Fibroblast of gingiva (primary cell): Measurements from ENCODE around the gene CCN2.
"Not testable (repeated sequence)": the region's sequence is repeated elsewhere in the genome, so short reads cannot be mapped to it uniquely, and the experiment has no call there.

Experiments used
- DNase-seq: peaks from one replicate; pipeline ENCODE4 v3.0.0-alpha.2; 2011; ENCODE audit warnings: low read depth

CCN2 gene

DNA sequence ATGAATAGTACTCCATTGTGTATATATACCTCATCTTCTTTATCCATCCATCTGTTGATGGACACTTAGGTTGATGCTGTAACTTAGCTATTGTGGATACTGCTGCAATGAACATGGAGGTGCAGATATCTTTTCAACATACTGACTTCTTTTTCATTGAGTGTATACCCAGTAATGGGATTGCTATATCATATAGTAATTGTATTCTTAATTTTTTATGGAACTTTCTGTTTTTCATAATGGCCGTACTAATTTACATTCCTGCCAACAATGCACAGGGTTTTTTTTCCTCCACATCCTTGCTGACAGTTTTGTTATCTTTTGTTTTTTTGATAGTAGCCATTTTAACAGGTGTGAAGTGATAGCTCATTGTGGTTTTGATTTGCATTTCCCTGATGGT, 5.2 kb downstream of the CCN2 start:
- DNase-seq: no peak

DNA sequence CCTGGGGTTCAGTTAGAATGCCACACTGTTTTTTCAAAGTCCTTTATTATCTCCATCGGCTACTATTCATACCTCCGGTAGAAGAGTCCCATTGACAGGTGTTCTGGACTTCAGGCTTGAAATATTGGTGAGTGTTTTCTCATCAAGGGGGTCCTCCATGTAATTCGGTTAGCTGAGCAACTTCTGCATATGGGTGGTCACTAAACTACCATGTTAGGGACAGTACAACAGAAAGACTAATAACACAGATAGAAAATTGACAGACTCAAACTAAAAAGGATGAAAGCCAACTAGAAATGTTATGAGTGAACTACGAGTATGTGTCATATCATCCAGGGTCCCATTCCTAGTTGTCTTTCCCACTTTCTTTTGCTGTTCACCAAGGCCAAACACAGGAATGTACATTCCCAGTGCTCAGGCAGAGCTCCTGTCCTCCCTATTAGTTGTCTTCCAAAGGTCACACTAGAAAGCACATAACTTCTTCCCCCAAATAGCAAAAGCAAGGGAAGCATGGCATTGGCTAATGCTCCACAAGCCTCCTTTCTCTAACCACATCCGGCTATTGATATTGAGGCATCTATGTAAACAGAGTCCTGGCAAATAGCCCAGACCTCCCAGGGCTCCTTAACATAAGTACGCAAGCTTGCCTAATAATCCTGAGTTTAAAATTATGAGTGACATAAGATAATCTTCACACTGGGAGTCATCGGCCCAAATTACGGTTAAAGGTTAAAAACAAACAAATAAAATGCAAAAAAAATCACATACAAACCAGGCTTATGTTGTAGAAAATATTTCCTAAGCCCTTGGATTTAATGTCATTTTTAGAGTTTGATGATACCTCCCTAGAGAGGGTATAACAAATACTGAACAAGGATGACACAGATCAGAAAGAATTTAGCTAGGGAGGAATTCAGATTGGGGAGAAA, 13.2 kb downstream of the CCN2 start:
- DNase-seq: peak; percentile 93

DNA sequence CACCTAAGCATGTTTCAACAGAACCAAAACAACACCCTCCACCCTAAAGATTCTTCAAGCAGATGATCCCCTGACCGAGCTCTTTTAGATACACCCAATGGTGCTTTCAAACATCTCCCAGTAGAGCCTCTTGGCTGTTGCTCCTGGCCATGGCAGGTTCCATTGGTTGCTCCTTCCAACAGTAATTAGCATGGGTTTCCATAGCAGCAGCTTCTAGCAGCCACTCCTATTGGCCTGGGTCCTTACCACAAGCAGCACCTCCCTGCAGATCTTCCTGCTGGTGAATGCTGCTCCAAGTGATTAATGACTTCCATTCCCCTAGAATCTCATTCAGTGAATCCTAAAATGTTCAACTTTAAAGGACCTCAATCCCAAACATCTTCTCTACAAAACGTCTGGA, 13.9 kb downstream of the CCN2 start:
- DNase-seq: no peak

DNA sequence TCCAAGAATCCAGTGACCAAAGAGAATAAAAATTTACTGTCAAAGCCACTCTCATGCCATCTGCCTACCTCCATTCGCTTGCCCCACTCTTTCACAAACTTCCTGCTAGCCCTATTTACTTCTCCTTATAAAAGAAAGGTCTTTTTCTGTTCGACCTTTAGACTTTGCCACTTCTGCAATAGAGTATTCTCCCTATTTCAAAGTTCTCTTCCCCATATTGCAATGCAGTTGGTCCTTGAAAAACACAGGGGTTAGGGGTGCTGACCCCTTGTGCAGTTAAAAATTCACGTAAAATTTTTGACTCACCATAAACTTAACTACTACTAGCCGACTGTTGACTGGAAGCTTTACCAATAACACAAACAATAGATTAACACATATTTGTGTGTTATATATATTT, 15.0 kb downstream of the CCN2 start:
- no peak for DNase-seq

DNA sequence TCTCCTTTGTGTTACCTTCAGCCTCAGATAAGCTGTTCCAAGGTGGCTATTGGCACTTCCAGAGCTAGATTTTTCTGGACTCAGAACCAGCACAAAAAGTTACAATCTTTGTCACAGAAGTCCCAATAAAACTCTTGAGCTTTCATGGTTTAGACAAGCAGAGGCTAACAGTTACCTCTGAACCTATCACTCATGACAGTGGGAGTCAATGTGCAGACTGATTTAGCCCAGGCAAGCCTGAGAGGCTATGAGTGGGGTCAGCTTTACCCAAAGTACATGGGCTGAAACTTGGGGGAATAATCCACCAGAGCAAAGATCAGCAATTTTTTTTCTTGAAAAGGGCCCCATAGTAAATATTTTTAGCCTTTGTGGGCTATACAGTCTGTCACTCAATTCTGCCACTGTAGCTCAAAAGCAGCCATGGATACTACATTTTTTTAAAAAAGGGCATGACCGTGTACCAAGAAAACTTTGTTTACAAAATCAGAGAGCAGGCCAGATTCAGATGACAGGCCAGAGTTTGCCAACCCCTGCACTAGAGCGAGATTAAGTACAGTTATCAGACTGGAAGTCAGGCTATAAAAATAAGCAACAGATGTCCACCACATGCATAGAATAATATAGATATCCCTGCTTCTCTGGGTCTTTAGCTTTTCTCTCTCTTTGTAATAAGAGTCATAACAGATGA, 20.0 kb downstream of the CCN2 start:
- peak; percentile 56 for DNase-seq

DNA sequence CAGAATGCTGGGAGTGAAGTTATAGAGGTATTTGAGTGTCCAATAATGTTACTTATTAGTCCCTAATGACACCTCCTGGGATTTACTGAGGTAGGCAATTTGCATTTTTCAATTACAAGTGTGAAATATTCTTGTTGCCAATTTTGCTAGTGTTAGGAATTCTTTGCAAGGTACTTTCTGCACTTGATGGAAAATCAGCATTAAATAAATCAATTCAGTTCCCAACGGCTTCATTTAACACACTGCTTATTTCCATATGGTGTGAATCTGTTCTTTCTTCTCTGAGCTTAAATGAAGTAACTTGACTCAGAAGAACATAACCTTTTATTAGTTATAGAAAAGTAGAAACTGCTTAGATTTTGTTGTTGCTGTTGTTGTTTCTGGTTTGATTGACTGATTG, 21.2 kb downstream of the CCN2 start:
- DNase-seq: no peak

DNA sequence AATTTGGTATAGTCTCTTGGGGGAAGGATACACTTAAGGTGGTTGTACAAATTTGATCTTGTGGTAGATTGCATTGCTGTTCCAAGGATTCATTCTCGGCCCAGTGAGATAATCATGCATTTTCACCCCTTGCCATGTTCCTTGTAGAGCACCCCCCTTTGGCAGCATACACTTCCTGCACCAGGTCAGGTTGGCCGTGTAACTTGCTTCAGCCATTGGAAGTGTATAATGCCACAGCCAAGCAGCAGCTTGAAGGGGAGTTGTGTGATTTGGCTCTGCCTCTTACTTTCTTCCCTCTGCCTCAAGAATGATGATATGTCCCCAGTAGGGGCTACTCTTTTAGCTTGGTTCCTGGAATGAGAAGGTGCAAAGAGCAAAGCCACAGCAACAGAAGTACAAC, 21.9 kb downstream of the CCN2 start:
- DNase-seq: no peak

DNA sequence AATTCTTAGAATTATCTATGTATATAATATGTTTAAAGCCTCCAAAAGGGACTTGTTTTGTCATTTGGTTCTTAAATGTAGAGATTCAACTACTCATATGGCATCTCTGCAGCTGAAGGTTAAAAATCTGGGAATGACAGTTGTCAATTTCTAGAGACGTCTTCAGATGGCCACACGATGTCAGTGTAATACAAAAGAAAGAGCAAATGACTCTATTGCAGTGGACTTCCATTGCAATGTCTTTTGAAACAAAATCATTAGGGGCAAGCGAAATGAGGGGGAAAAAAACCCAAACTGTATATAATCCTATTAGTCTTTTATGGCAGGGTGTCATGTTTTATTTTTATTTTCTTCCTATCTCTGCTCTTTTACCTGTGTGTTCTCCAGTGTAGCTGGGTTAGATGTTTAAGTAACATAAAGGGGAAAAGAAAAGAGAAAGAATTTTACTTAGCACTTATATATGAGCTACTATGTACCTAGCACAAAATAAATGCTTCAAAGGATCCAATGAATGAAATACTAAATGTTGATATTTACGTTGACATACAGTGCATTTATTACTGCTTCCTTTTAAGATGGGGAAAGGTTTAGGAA, 26.2 kb downstream of the CCN2 start:
- peak; percentile 42 for DNase-seq

DNA sequence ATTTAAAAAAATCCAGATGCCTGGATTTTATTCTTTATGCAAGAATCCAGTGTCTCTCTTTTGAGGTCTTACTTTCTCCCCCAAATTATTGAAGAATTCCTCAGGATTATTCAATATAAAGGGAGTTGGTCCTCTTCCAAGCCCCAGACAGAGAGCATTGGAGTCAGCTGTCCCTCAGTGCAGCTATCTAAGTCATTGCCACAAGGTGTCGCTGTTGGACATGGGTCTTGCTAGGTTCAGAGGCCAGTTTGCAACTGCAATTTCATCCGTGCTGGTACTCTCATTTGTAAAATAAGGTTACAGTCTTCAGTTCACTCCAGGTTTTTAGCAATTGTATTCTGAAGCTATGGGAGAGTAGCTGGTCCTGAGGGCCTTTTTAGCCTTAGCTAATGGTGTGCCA, 27.8 kb downstream of the CCN2 start:
- DNase-seq: peak; percentile 42

DNA sequence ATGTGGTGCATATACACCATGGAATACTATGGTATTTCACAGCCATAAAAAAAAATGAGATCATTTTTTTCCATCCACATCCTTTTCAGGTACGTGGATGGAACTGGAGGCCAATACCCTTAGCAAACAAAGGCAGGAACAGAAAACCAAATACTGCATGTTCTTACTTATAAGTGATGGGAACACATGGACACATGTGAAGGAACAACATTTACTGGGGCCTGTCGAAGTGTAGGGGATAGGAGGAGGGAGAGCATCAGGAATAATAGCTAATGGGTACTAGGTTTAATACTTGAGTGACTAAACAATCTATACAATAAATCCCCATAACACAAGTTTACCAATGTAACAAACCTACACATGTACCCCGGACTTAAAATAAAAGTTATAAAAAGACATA, 30.5 kb downstream of the CCN2 start:
- DNase-seq: no peak

DNA sequence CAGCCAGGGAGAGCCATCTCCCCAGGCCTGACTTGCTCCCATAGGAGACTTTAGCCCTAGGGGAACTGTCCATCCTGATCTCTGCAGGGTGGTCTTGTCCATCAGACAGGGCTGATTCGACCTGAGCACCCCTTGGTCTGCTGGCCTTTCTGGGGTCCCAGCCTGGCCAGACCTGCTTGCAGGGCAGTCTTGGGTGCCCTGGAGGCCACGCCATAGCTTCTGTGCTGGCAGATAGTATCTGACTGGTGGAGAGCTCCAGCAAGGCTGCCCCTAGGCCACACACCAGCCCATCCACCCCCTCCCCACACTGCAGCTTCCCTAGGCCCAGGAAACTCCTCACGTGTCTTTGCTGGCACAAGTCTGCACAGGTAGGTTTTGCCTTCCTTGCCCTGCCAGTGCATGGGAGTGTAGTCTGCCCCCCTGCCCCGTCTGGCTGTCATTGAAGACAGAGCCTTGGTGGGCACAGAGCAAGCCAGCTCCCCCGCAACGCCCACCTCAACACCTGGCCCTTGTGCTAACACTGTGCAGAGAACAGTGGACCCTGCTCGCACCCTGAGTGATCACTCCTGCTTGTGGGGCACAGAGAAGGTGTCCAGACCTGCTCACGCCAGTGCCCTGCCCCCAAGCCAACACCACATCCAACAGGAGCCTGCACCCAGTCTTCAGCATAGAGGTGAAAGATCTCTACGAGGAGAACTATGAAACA, 32.4 kb downstream of the CCN2 start:
- DNase-seq: no peak

DNA sequence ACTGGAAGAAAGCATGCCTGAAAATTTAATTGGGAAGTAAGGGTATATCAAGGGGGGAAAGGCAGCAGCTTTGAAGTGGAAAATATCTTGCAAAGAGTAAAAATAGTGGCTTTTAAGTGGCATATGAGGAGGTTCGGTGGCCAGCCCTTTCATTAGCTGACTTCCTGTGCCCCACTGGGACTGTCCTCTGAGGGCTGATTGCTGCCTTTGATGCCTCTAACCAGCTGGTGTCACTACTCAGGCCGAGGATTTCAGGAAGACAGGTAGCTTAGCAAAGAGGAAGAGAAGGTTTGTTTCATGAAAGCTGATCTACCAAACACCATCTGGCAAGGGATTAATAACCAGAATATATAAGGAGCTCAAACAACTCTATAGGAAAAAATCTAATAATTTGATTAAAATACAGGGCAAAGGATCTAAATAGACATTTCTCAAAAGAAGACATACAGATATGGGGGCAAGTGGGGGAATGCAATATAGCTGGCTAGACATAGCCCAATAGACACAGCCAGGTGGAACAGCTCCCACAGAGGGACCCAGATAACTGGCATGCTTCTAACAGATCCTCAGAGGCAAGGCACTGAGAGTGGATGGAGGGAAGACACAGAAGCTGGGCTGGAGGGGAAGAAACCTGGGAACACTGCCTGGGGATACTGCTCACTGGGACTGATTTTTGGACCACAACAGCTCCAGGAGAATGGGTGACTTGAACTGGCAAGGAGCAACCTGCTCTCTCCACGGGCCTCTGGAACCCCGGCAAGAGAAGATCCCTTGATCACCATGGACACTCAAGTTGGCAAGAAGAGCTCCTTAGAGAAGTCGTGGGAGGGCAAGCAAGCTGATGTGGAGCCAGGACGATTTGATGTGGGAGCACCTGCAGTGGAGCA, 33.2 kb downstream of the CCN2 start:
- DNase-seq: no peak

DNA sequence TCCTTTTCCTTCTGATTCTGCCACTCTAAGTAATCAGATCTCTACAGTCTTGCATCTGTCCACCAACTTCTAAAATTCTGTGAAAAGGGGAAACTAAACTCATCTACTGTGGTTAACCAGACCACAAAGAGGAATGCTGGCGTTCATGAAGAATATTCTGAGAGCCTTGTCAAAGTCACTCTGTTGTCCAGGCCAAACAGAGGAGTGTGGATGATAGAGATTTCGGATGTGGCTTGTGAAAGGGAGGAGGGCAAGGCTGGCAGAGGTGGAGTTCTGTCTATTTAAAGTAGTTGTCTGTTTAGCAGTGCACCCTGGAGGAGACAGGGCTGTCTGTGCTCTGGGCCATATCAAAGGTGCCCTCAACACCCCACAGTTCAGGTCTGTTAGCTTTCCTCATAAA, 33.9 kb downstream of the CCN2 start:
- DNase-seq: no peak

DNA sequence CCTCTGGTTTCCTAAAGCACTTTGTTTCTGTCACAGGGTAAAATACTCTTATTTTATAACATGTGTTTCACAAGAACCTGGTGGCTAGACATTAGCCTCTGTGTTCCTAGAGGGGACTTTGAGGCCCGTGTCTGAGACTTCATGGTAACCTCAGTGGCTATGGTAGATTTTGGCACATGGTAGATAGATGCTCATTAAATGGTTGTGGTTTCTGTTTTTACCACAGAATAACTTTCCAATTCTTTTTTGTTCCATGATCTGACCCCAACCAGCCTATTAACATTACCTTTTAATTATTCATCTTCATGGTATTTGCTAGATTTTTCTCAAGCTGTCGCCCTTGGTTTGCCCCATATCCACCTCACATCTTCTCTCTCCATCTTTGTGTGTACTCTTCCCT, 34.3 kb downstream of the CCN2 start:
- no peak for DNase-seq

DNA sequence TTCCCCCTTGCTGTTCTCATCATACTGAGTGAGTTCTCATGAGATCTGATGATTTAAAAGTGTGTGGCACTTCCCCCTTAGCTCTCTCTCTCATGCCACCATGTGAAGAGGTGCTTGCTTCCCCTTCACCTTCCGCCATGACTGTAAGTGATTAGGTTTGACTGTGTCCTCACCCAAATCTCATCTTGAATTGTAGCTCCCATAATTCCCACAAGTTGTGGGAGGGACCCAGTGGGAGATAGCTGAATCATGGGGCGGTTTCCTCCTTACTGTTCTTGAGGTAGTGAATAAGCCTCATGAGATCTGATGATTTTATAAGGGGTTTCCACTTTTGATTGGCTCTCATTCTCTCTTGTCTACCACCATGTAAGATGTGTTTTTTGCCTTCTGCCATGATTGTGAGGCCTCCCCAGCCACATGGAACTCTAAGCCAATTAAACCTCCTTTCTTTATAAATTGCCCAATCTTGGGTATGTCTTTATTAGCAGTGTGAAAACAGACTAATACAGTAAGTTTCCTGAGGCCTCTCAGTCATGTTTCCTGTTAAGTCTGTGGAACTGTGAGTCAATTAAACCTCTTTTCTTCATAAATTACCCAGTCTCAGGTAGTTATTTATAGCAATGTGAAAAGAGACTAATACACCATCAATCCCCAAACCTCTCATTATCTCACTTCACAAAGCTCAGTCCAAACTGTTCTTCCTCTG, 34.9 kb downstream of the CCN2 start:
- not testable (repeated sequence) for DNase-seq

DNA sequence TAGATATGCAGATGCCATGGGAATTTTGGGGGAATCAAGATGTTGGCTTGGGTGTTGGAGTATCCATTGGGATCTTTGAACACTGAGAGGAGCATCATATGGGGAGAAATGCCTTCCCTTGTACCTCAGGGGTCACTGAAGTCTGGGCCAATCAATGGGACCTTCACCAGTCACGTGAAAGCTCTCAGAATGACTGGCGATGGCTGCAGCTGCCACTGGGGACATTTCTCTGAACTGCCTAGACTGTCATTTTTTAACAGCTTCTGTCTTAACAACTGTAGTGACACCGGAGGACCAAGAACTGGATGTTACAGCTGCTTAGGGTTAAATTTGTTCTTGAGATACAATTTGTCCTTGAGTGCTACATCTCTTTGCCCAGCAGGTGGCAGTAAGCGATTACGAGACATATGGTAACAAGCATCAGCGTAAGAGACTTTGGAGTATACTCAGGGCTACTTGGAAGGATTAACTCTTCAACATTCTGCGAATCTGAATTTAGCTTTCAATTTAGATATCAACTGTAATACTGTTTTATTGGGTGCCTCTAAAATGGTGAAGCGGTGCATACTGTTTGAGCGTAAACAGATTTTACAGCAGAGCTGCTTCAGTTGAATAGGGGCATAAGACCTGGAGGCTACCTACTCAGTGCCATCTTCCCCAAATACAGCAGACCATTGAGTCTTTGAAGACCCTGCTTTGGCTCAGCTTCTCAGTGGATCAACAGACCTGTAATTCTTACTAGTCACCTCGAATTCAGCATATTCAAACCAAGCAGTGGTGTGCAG, 36.0 kb downstream of the CCN2 start:
- peak; percentile 72 for DNase-seq

DNA sequence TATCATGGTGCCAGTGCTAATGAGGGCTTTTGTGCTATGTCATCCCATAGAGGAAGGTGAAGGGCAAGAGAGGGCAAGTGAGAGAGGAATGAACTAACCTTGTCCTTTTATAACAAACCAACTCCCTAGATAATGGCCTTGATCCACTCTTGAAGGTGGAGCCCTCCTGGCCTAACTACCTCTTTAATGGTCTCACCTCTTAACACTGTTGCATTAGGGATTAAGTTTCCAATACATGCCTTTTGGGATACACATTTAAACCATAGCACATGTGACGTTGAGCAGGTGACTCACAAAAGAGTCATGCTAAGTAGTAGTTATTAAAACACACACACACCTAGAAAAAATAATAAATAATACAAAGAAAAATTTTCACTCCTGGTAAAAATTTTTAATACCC, 36.9 kb downstream of the CCN2 start:
- DNase-seq: no peak

DNA sequence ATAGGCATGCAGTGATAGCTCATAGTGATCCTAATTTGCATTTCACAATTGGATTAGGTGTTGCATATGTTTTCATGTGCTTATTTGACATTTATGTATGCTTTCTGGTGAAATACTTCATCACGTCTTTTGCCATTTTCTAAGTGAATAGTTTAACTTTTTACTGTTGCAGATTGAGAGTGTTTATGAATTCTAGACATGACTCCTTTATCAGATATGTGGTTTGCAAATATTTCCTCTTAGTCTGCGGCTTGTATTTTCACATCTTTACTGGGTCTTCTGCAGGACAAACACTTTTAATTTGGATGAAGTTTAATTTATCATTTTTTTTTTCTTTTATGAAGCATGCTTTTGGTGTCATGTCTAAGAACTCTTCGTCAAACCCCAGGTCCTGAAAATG, 39.2 kb downstream of the CCN2 start:
- no peak for DNase-seq

DNA sequence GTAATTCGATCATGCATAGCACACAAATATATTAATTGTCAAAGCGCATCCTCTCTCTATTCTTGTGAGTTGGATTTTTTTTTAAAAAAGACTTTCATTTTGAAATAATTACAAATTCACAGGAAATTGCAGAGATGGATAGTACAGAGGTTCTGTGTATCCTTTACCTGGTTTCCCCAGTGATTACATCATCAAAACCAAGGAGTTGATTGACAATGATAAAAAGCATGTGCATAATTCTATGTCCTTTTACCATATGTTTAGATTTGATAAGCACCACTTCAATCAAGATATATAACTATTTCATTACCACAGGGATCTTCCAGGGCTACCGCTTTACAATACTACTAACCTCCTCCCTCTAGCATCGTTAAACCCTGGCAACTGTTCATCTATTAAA, 40.2 kb downstream of the CCN2 start:
- no peak for DNase-seq

DNA sequence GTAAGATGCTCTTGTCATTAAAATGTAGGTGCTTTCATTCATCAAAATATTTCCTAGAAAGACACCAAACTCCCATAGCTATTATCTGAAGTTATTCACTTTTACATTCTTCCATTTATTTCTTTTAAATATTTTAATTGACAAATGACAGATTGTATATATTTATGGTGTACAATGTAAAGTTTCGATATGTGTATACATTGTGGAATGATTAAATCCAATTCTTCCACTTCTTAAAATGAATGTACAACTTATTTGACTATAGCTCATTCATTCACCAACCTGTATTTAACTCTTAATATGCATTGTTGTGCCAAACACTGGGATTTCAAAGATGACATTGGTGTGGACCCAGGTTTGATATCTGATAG, 41.0 kb downstream of the CCN2 start:
- no peak for DNase-seq
